ENCODE results near the gene ZNF148.

ZNF148 gene

GRCh38 chr3:125185805-125186204 is 189.3 kb downstream of the ZNF148 start:
- no peak for DNase-seq

- no peak for DNase-seq
Observed at GRCh38 chr3:125179884-125180240, 195.3 kb downstream of the ZNF148 start.

GRCh38 chr3:125179143-125179883 is 195.8 kb downstream of the ZNF148 start:
- DNase-seq, result no peak

GRCh38 chr3:125177746-125178145 is 197.4 kb downstream of the ZNF148 start:
- no peak for DNase-seq
